HAP-1 (cell line): Measurements from ENCODE around the gene FAAP100.

Experiments
- DNase-seq, 2 experiments: peaks; one replicate each; pipeline ENCODE4 v3.0.0-alpha.2; 2016 to 2020; ENCODE audit warnings: low spot score in 2 of 2
- H3K27me3 ChIP-seq: fragments of 250-450 bp; sonication (Bioruptor Pico); 2 replicates; pipeline ENCODE4 v1.5.1; 2020; ENCODE audit warnings: low read depth, mild to moderate bottlenecking, moderate library complexity
- H3K36me3 ChIP-seq: fragments of 250-450 bp; sonication (Bioruptor Pico); replicated peaks from 2 replicates; pipeline ENCODE4 v1.5.1; 2020; ENCODE audit warnings: mild to moderate bottlenecking
- H3K4me1 ChIP-seq: fragments of 250-450 bp; sonication (Bioruptor Pico); 2 replicates; pipeline ENCODE4 v1.5.1; 2020; ENCODE audit warnings: mild to moderate bottlenecking
- H3K4me3 ChIP-seq: fragments of 250-450 bp; sonication (Bioruptor Pico); 2 replicates; pipeline ENCODE4 v1.5.1; 2020; ENCODE audit warnings: mild to moderate bottlenecking, moderate library complexity
- H3K9me3 ChIP-seq: fragments of 250-450 bp; sonication (Bioruptor Pico); 2 replicates; pipeline ENCODE4 v1.5.1; 2020; ENCODE audit warnings: mild to moderate bottlenecking, moderate library complexity
- in situ Hi-C: fragments of 300-500 bp; cut with MboI; formaldehyde crosslinking; loops from 3 replicates; pipeline ENCODE4 v1.14.3; 2020; ENCODE audit warnings: low sequenced_read_pairs, inconsistent platforms, mixed read lengths

Gene FAAP100

GRCh38 chr17:81514739-81515529 lies 37.2 kb downstream of the FAAP100 start:
- peaks cover 5% of the 10 kb centered on the region for H3K4me1 ChIP-seq
- in situ Hi-C loops: no loop called here
- H3K36me3 ChIP-seq: peaks cover 26% of the 10 kb centered on the region
- H3K9me3 ChIP-seq: no peaks in the 10 kb centered on the region
- peak overlapping the region; percentile 51 for H3K4me3 ChIP-seq
- no peaks in the 10 kb centered on the region for H3K27me3 ChIP-seq
- peak; percentile 61 to 80 for DNase-seq

DNA sequence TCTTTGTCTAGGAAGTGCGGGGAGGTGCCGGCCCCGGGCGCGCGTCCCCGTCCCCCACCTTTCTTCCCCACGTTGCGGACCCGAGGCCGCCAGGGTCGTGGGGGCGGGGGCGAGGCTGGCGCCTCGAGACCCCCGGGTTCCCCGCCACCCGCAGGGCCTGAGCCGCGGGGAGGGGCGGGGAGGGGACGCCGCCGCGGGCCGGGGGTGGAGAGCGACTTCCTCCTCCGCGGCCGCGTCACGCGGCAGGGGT lies 37.7 kb downstream of the FAAP100 start:
- peak in 1 of 2 experiments; percentile 58 for DNase-seq
- Histone ChIP-seq H3K9me3 (no peaks in the 10 kb centered on the region), H3K27me3 (no peaks in the 10 kb centered on the region), H3K4me3 (peak overlapping the region; percentile 51), H3K36me3 (peaks cover 31% of the 10 kb centered on the region), H3K4me1 (peaks cover 5% of the 10 kb centered on the region)
- in situ Hi-C loops: no loop called here

DNA sequence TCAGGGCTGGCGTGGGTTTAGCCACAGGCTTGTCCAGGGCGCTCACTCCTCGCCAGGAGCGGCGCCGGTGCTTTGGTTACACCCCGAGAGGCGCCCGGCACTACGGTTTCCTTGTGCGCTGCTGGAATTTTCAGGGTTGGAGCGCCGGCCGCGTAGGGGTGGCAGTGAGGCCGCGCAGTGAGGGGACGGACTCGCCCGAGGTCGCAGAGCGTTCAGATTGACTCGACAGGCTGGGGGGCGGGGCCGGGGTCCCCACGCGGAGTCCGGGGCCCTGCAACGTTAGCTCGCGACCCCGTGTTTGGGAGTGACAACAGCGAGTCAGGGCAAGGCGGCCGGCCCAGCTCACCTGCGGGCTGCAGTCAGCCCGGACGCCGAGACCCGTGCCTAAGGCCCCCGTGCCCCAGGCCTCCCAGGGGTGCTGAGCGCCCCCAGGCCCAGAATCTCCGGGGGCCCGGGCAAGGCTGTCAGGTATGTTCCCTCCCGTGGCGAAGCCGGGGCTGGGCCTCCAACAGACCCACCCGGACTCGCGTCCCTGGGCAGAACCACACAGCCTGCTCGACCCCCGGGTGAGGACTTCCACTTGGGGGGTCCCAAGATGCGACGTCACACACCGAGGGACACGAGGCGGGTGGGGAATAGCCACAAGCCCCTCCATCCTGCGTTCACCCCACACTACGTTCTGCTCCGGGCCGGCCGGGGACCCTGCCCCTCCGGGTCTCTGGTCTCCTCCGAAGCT lies 38.2 kb downstream of the FAAP100 start:
- Histone ChIP-seq H3K36me3 (peaks cover 36% of the 10 kb centered on the region), H3K27me3 (no peaks in the 10 kb centered on the region), H3K4me3 (peak overlapping the region; percentile 51), H3K4me1 (peaks cover 6% of the 10 kb centered on the region), H3K9me3 (no peaks in the 10 kb centered on the region)
- peak; percentile 63 to 83 for DNase-seq
- in situ Hi-C loops: no loop called here

DNA sequence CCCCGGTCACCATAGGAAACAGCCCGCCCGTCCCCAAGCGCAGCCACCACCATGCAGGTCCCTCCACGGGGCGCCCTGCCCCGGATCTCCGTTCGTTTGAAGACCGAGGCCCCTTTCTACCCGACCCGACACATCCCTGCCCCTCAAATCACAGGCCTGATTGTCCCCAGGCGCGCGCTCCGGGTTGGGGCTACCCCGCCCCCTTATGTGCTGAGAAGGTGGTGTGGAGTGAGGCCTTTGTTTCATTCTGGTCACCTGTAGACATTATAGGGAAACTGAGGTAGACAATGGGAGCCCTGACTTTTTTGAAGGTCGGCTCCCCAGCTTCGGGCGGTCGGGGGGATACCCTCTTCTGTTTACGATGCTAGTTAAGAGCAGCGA lies 38.8 kb downstream of the FAAP100 start:
- in situ Hi-C loops: no loop called here
- no peaks in the 10 kb centered on the region for H3K9me3 ChIP-seq
- H3K4me3 ChIP-seq: peak overlapping the region; percentile 51
- H3K27me3 ChIP-seq: no peaks in the 10 kb centered on the region
- peaks cover 41% of the 10 kb centered on the region for H3K36me3 ChIP-seq
- DNase-seq: peak; percentile 48 to 78
- peaks cover 11% of the 10 kb centered on the region for H3K4me1 ChIP-seq

- peak; percentile 86 to 93 for DNase-seq
- peaks cover 11% of the 10 kb centered on the region for H3K4me1 ChIP-seq
- H3K9me3 ChIP-seq: no peaks in the 10 kb centered on the region
- peaks cover 41% of the 10 kb centered on the region for H3K36me3 ChIP-seq
- H3K4me3 ChIP-seq: peak within 1 kb of the TSS; percentile 72
- in situ Hi-C loops: no loop called here
- no peaks in the 10 kb centered on the region for H3K27me3 ChIP-seq
Observed at GRCh38 chr17:81512562-81513371, 39.4 kb downstream of the FAAP100 start, which contains the start of gene ACTG1. Gene ACTG1, minus strand, starts transcription at chr17:81512799. Its CDS starts 445 bp downstream, at chr17:81512354.

GRCh38 chr17:81511804-81512561 lies 40.2 kb downstream of the FAAP100 start:
- peaks cover 41% of the 10 kb centered on the region for H3K36me3 ChIP-seq
- in situ Hi-C loops: no loop called here

DNA sequence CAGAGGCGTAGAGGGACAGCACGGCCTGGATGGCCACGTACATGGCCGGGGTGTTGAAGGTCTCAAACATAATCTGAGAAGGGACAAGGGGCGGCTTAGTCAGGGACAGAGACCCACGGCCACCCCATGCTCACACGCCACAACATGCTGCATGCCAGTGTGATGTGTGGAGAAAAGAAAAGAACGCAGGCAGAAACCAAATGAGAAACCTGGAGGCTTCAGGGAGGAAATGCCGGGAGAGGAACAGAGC lies 40.7 kb downstream of the FAAP100 start:
- no peak for DNase-seq
- peak overlapping the region; percentile 72 for H3K4me3 ChIP-seq
- peaks cover 11% of the 10 kb centered on the region for H3K4me1 ChIP-seq
- H3K9me3 ChIP-seq: no peaks in the 10 kb centered on the region
- peaks cover 41% of the 10 kb centered on the region for H3K36me3 ChIP-seq
- no peaks in the 10 kb centered on the region for H3K27me3 ChIP-seq
- in situ Hi-C loops: no loop called here

More at GRCh38 chr17:81511804-81512561, 40.2 kb downstream of the FAAP100 start:
- peaks cover 11% of the 10 kb centered on the region for H3K4me1 ChIP-seq
- peak overlapping the region; percentile 72 for H3K4me3 ChIP-seq
- no peaks in the 10 kb centered on the region for H3K27me3 ChIP-seq
- DNase-seq: peak in 1 of 2 experiments; percentile 48
- no peaks in the 10 kb centered on the region for H3K9me3 ChIP-seq

DNA sequence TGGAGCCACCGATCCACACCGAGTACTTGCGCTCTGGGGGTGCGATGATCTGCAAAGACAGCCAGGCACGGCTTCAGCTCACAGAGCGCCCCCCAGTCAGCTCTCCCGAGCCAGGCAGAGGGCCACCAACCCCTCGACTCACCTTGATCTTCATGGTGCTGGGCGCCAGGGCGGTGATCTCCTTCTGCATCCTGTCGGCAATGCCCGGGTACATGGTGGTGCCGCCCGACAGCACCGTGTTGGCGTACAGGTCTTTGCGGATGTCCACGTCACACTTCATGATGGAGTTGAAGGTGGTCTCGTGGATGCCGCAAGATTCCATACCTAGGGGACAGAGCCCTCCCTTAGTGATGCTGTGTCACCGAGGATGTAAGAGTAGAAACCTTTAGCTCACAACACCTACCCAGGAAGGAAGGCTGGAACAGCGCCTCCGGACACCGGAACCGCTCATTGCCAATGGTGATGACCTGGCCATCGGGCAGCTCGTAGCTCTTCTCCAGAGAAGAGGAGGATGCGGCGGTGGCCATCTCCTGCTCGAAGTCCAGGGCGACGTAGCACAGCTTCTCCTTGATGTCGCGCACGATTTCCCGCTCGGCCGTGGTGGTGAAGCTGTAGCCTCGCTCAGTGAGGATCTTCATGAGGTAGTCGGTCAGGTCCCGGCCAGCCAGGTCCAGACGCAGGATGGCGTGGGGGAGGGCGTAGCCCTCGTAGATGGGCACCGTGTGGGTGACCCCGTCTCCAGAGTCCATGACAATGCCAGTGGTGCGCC lies 41.2 kb downstream of the FAAP100 start:
- DNase-seq: peak in 1 of 2 experiments; percentile 47
- H3K27me3 ChIP-seq: no peaks in the 10 kb centered on the region
- H3K9me3 ChIP-seq: no peaks in the 10 kb centered on the region
- H3K4me1 ChIP-seq: peaks cover 11% of the 10 kb centered on the region
- H3K36me3 ChIP-seq: peaks cover 41% of the 10 kb centered on the region
- H3K4me3 ChIP-seq: peak overlapping the region; percentile 72
- in situ Hi-C loops: no loop called here

- H3K27me3 ChIP-seq: no peaks in the 10 kb centered on the region
- no peaks in the 10 kb centered on the region for H3K9me3 ChIP-seq
- peak overlapping the region; percentile 72 for H3K4me3 ChIP-seq
- H3K36me3 ChIP-seq: peaks cover 41% of the 10 kb centered on the region
- DNase-seq: no peak
- in situ Hi-C loops: no loop called here
- peaks cover 11% of the 10 kb centered on the region for H3K4me1 ChIP-seq
Observed at GRCh38 chr17:81509972-81510784, 42.0 kb downstream of the FAAP100 start.

GRCh38 chr17:81509207-81509971 lies 42.8 kb downstream of the FAAP100 start:
- Histone ChIP-seq H3K36me3 (peaks cover 41% of the 10 kb centered on the region), H3K27me3 (no peaks in the 10 kb centered on the region), H3K4me3 (peak overlapping the region; percentile 72), H3K4me1 (peaks cover 11% of the 10 kb centered on the region), H3K9me3 (no peaks in the 10 kb centered on the region)
- peak; percentile 36 to 53 for DNase-seq
- in situ Hi-C loops: no loop called here

- in situ Hi-C loops: no loop called here
- Histone ChIP-seq H3K4me1 (peaks cover 7% of the 10 kb centered on the region), H3K9me3 (no peaks in the 10 kb centered on the region), H3K36me3 (peaks cover 41% of the 10 kb centered on the region), H3K4me3 (peak overlapping the region; percentile 72), H3K27me3 (no peaks in the 10 kb centered on the region)
- DNase-seq: peak; percentile 37 to 54
Observed at GRCh38 chr17:81508639-81509206, 43.4 kb downstream of the FAAP100 start.
